Posterior vena cava (tissue), 2 donors: ENCODE results near the gene DISP3. TPM values are rescaled to one million over a fixed set of nuclear protein-coding genes. Genes with fewer than 3 reads are reported as not detected.
A peak's percentile ranks its signal among the peaks of the same experiment; 100 is the strongest.

Experiments used
- DNase-seq: peaks from one replicate; pipeline ENCODE4 v3.0.0-alpha.2; 2020; ENCODE audit warnings: low spot score
- intact Hi-C, 2 donors: fragments of 100-400 bp; cut with DNase I; formaldehyde crosslinking; loops; one replicate each; pipeline versions ENCODE4 v1.14.1 to v1.14.2; 2022 to 2023
- total RNA-seq, 2 donors: library from RNA; stranded (reverse); fragmentation: NEBNext Ultra II Directional; extraction: Animal tissue kit (Norgen Biotek cat#: 25700); gene quantifications; one replicate each; pipeline ENCODE4 v1.2.1, GENCODE V29; 2021
- donor health status: DM: yes; HTN: yes; CAD: no.
- donor health status: DM: yes; HTN: yes; CAD: no.

DISP3 gene
- total RNA-seq, 2 donors from 2014 or later: not detected

GRCh38 chr1:11483581-11484320 is 4.8 kb downstream of the DISP3 start:
- DNase-seq: peak; percentile 66
- intact Hi-C loops: loop anchor here in 1 of 2 donors (1.0 kb wide), 1 partner anchor 19 kb away; no protein-coding TSS in a partner anchor

GRCh38 chr1:11484321-11484655 is 5.3 kb downstream of the DISP3 start:
- intact Hi-C loops: no loop called here

GRCh38 chr1:11485191-11485590 is 6.2 kb downstream of the DISP3 start:
- peak; percentile 28 for DNase-seq
- intact Hi-C loops: no loop called here

More at GRCh38 chr1:11484321-11484655, 5.3 kb downstream of the DISP3 start:
- peak; percentile 65 for DNase-seq

GRCh38 chr1:11486231-11487009 is 7.5 kb downstream of the DISP3 start:
- DNase-seq: peak; percentile 51
- intact Hi-C loops: no loop called here

- intact Hi-C loops: no loop called here
- DNase-seq: peak; percentile 68
Measured at GRCh38 chr1:11487196-11487751, 8.3 kb downstream of the DISP3 start.

- peak; percentile 66 for DNase-seq
- intact Hi-C loops: loop anchor here in 1 of 2 donors (2.0 kb wide), 1 partner anchor 359 kb away; no protein-coding TSS in a partner anchor
Measured at GRCh38 chr1:11488201-11488770, 9.3 kb downstream of the DISP3 start.

- DNase-seq: peak; percentile 29
- intact Hi-C loops: loop anchor here in 1 of 2 donors (2.0 kb wide), 1 partner anchor 360 kb away; no protein-coding TSS in a partner anchor
Measured at GRCh38 chr1:11488966-11489625, 10.1 kb downstream of the DISP3 start.

- DNase-seq: no peak
- intact Hi-C loops: no loop called here
Measured at GRCh38 chr1:11492235-11492634, 13.3 kb downstream of the DISP3 start.

- intact Hi-C loops: no loop called here
- no peak for DNase-seq
Measured at GRCh38 chr1:11493972-11494655, 15.2 kb downstream of the DISP3 start.

- intact Hi-C loops: no loop called here
- DNase-seq: peak; percentile 37
Measured at GRCh38 chr1:11494771-11495170, 15.8 kb downstream of the DISP3 start.

GRCh38 chr1:11495579-11495978 is 16.6 kb downstream of the DISP3 start:
- peak; percentile 16 for DNase-seq
- intact Hi-C loops: no loop called here

- intact Hi-C loops: no loop called here
- peak; percentile 46 for DNase-seq
Measured at GRCh38 chr1:11496551-11497080, 17.7 kb downstream of the DISP3 start.

GRCh38 chr1:11498956-11499594 is 20.1 kb downstream of the DISP3 start:
- intact Hi-C loops: no loop called here
- peak; percentile 20 for DNase-seq

- DNase-seq: peak; percentile 45
Measured at GRCh38 chr1:11499601-11500331, 20.8 kb downstream of the DISP3 start.

GRCh38 chr1:11500881-11501280 is 21.9 kb downstream of the DISP3 start:
- DNase-seq: peak; percentile 46
- intact Hi-C loops: no loop called here

More at GRCh38 chr1:11499601-11500331, 20.8 kb downstream of the DISP3 start:
- intact Hi-C loops: no loop called here

- intact Hi-C loops: no loop called here
- peak; percentile 68 for DNase-seq
Measured at GRCh38 chr1:11501491-11501897, 22.5 kb downstream of the DISP3 start.

GRCh38 chr1:11501906-11502485 is 23.0 kb downstream of the DISP3 start:
- intact Hi-C loops: no loop called here
- peak; percentile 49 for DNase-seq
